CD8-positive, alpha-beta memory T cell (primary cell): ENCODE results near the gene CDK14. TPM values are rescaled to one million over a fixed set of nuclear protein-coding genes. Genes with fewer than 3 reads are reported as not detected.

ENCODE experiments used
- CTCF ChIA-PET: fragments of 350-600 bp; sonication (Branson Sonifier 250); formaldehyde crosslinking; loops from one replicate; lab custom pipeline; 2021; ENCODE audit warnings: antibody characterized with exemption; lab: Charles Lee
- POLR2A ChIA-PET: fragments of 350-600 bp; sonication (Branson Sonifier 250); formaldehyde crosslinking; loops from one replicate; lab custom pipeline; 2021; ENCODE audit warnings: antibody characterized with exemption; lab: Charles Lee
- DNase-seq, 5 donors: peaks; one replicate each; pipeline versions ENCODE4 v3.0.0 to v3.0.0-alpha.2; 2020 to 2022; ENCODE audit warnings: mixed read lengths in 1 of 5
- H3K27ac ChIP-seq: one replicate; pipeline ENCODE4 v1.7.0; 2013; ENCODE audit warnings: low read depth, mild to moderate bottlenecking, low read length, moderate library complexity
- H3K27me3 ChIP-seq: 2 replicates; pipeline ENCODE4 v1.7.0; 2013; ENCODE audit warnings: low read length, mild to moderate bottlenecking; ENCODE audit not compliant: insufficient read depth, poor library complexity, severe bottlenecking
- H3K36me3 ChIP-seq: 2 replicates; pipeline ENCODE4 v1.7.0; 2013; ENCODE audit warnings: mild to moderate bottlenecking, low read length, moderate library complexity; ENCODE audit not compliant: insufficient read depth
- H3K4me1 ChIP-seq: 2 replicates; pipeline ENCODE4 v1.7.0; 2013; ENCODE audit warnings: mild to moderate bottlenecking, low read length, moderate library complexity; ENCODE audit not compliant: insufficient read depth
- H3K4me3 ChIP-seq: 2 replicates; pipeline ENCODE4 v1.7.0; 2013; ENCODE audit warnings: mild to moderate bottlenecking, low read length
- H3K9me3 ChIP-seq: 2 replicates; pipeline ENCODE4 v1.7.0; 2013; ENCODE audit warnings: mild to moderate bottlenecking, low read length
- H3K27ac Mint-ChIP-seq, 8 donors: one replicate each; pipeline ENCODE4 v1.8.0; 2020 to 2021; ENCODE audit warnings: mixed read lengths in 8 of 8, mild to moderate bottlenecking in 6 of 8, inconsistent platforms in 3 of 8, moderate library complexity in 3 of 8
- H3K27me3 Mint-ChIP-seq, 2 donors: one replicate each; pipeline ENCODE4 v1.8.0; 2020 to 2021; ENCODE audit warnings: mixed read lengths in 2 of 2, mild to moderate bottlenecking in 1 of 2, moderate library complexity in 1 of 2
- H3K36me3 Mint-ChIP-seq, 3 donors: one replicate each; pipeline ENCODE4 v1.8.0; 2020 to 2021; ENCODE audit warnings: mixed read lengths in 3 of 3, inconsistent platforms in 1 of 3, mild to moderate bottlenecking in 1 of 3
- H3K4me1 Mint-ChIP-seq, 3 donors: one replicate each; pipeline ENCODE4 v1.8.0; 2020 to 2021; ENCODE audit warnings: mixed read lengths in 3 of 3, inconsistent platforms in 1 of 3, mild to moderate bottlenecking in 1 of 3
- H3K4me3 Mint-ChIP-seq, 7 donors: one replicate each; pipeline ENCODE4 v1.8.0; 2020 to 2021; ENCODE audit warnings: mixed read lengths in 7 of 7, mild to moderate bottlenecking in 6 of 7, moderate library complexity in 4 of 7, inconsistent platforms in 2 of 7
- H3K9me3 Mint-ChIP-seq, 5 donors: one replicate each; pipeline ENCODE4 v1.8.0; 2020 to 2022; ENCODE audit warnings: mixed read lengths in 5 of 5, mild to moderate bottlenecking in 3 of 5, moderate library complexity in 2 of 5, inconsistent platforms in 1 of 5
- polyA plus RNA-seq: library from polyadenylated mRNA; unstranded; fragments of 300-500 nt; fragmentation: Illumina TruSeq; gene quantifications from one replicate; pipeline ENCODE4 v1.2.3, GENCODE V29; 2021
- total RNA-seq, 2 experiments: library from RNA; stranded (reverse); gene quantifications; one replicate each; pipeline ENCODE4 v1.2.3, GENCODE V29; 2021

CDK14 gene
- total and polyA plus RNA-seq, 3 experiments from 2014 or later: 0.05 to 0.20 TPM; not detected in 1

- Histone ChIP-seq H3K36me3 (no peaks in the 10 kb centered on the region), H3K4me1 (no peaks in the 10 kb centered on the region), H3K4me3 (no peak overlapping the region), H3K27ac (no peak overlapping the region), H3K27me3 (no peaks in the 10 kb centered on the region), H3K9me3 (no peaks in the 10 kb centered on the region)
- no peak for DNase-seq
- no peaks in the 10 kb centered on the region for H3K4me1 Mint-ChIP-seq
- peaks cover 0 to 3% (median 3%) of the 10 kb centered on the region in 5 donors for H3K9me3 Mint-ChIP-seq
- no peaks in the 10 kb centered on the region for H3K36me3 Mint-ChIP-seq
- H3K27ac Mint-ChIP-seq: no peak overlapping the region
- POLR2A ChIA-PET: no interaction called here
- no peak overlapping the region for H3K4me3 Mint-ChIP-seq
- CTCF ChIA-PET: no interaction called here
- peaks cover 0 to 2% of the 10 kb centered on the region in 2 donors for H3K27me3 Mint-ChIP-seq
Measured at GRCh38 chr7:91206361-91206960, 610.3 kb downstream of the CDK14 start.

- Mint-ChIP-seq H3K27ac (no peak overlapping the region), H3K36me3 (no peaks in the 10 kb centered on the region), H3K9me3 (peaks cover 0 to 4% (median 0%) of the 10 kb centered on the region in 5 donors), H3K4me1 (no peaks in the 10 kb centered on the region), H3K27me3 (no peaks in the 10 kb centered on the region), H3K4me3 (no peak overlapping the region)
- H3K4me1 ChIP-seq: no peaks in the 10 kb centered on the region
- H3K27ac ChIP-seq: no peak overlapping the region
- no peak for DNase-seq
- CTCF ChIA-PET: no interaction called here
- no peaks in the 10 kb centered on the region for H3K9me3 ChIP-seq
- no peaks in the 10 kb centered on the region for H3K36me3 ChIP-seq
- H3K4me3 ChIP-seq: no peak overlapping the region
- no peaks in the 10 kb centered on the region for H3K27me3 ChIP-seq
- POLR2A ChIA-PET: no interaction called here
Measured at GRCh38 chr7:91212582-91212981, 616.5 kb downstream of the CDK14 start.

- no peak overlapping the region for H3K27ac ChIP-seq
- ChIA-PET CTCF (no interaction called here), POLR2A (no interaction called here)
- H3K4me3 Mint-ChIP-seq: no peak overlapping the region
- no peaks in the 10 kb centered on the region for H3K36me3 ChIP-seq
- H3K9me3 Mint-ChIP-seq: peaks cover 0 to 5% (median 0%) of the 10 kb centered on the region in 5 donors
- no peaks in the 10 kb centered on the region for H3K4me1 ChIP-seq
- no peaks in the 10 kb centered on the region for H3K27me3 ChIP-seq
- no peaks in the 10 kb centered on the region for H3K4me1 Mint-ChIP-seq
- no peaks in the 10 kb centered on the region for H3K36me3 Mint-ChIP-seq
- H3K27me3 Mint-ChIP-seq: peaks cover 0 to 1% of the 10 kb centered on the region in 2 donors
- no peak overlapping the region for H3K4me3 ChIP-seq
- no peak for DNase-seq
- no peak overlapping the region for H3K27ac Mint-ChIP-seq
- no peaks in the 10 kb centered on the region for H3K9me3 ChIP-seq
Measured at GRCh38 chr7:91226411-91226810, 630.3 kb downstream of the CDK14 start.

- H3K36me3 Mint-ChIP-seq: no peaks in the 10 kb centered on the region
- ChIA-PET CTCF (no interaction called here), POLR2A (no interaction called here)
- H3K4me1 ChIP-seq: no peaks in the 10 kb centered on the region
- no peaks in the 10 kb centered on the region for H3K27me3 ChIP-seq
- DNase-seq: no peak
- no peaks in the 10 kb centered on the region for H3K36me3 ChIP-seq
- H3K27ac ChIP-seq: no peak overlapping the region
- H3K4me3 Mint-ChIP-seq: no peak overlapping the region
- H3K9me3 Mint-ChIP-seq: peaks cover 0 to 8% (median 0%) of the 10 kb centered on the region in 5 donors
- H3K4me1 Mint-ChIP-seq: no peaks in the 10 kb centered on the region
- no peak overlapping the region for H3K4me3 ChIP-seq
- peaks cover 0 to 1% of the 10 kb centered on the region in 2 donors for H3K27me3 Mint-ChIP-seq
- no peak overlapping the region for H3K27ac Mint-ChIP-seq
- H3K9me3 ChIP-seq: no peaks in the 10 kb centered on the region
Measured at GRCh38 chr7:91228327-91228726, 632.2 kb downstream of the CDK14 start.

GRCh38 chr7:91228927-91229558 is 632.9 kb downstream of the CDK14 start:
- no peak for DNase-seq
- H3K27me3 Mint-ChIP-seq: peaks cover 0 to 1% of the 10 kb centered on the region in 2 donors
- no peak overlapping the region for H3K27ac Mint-ChIP-seq
- Histone ChIP-seq H3K4me3 (no peak overlapping the region), H3K4me1 (no peaks in the 10 kb centered on the region), H3K27me3 (no peaks in the 10 kb centered on the region), H3K9me3 (no peaks in the 10 kb centered on the region), H3K27ac (no peak overlapping the region), H3K36me3 (no peaks in the 10 kb centered on the region)
- peaks cover 0 to 8% (median 0%) of the 10 kb centered on the region in 5 donors for H3K9me3 Mint-ChIP-seq
- H3K4me3 Mint-ChIP-seq: no peak overlapping the region
- POLR2A ChIA-PET: no interaction called here
- no peaks in the 10 kb centered on the region for H3K36me3 Mint-ChIP-seq
- CTCF ChIA-PET: interaction anchor here (1.2 kb wide), 1 partner anchor 21 kb away, joined by 3 read pairs; no protein-coding TSS in a partner anchor
- H3K4me1 Mint-ChIP-seq: no peaks in the 10 kb centered on the region

GRCh38 chr7:91230100-91230499 is 634.0 kb downstream of the CDK14 start:
- no peak for DNase-seq
- CTCF ChIA-PET: no interaction called here
- POLR2A ChIA-PET: no interaction called here
- H3K27ac Mint-ChIP-seq: no peak overlapping the region
- H3K27me3 ChIP-seq: no peaks in the 10 kb centered on the region
- no peaks in the 10 kb centered on the region for H3K36me3 ChIP-seq
- no peak overlapping the region for H3K4me3 ChIP-seq
- H3K4me1 ChIP-seq: no peaks in the 10 kb centered on the region
- no peaks in the 10 kb centered on the region for H3K4me1 Mint-ChIP-seq
- H3K27me3 Mint-ChIP-seq: no peaks in the 10 kb centered on the region
- no peaks in the 10 kb centered on the region for H3K9me3 ChIP-seq
- peaks cover 0 to 4% (median 0%) of the 10 kb centered on the region in 5 donors for H3K9me3 Mint-ChIP-seq
- no peak overlapping the region for H3K27ac ChIP-seq
- no peak overlapping the region for H3K4me3 Mint-ChIP-seq
- H3K36me3 Mint-ChIP-seq: no peaks in the 10 kb centered on the region

- H3K4me1 Mint-ChIP-seq: no peaks in the 10 kb centered on the region
- Histone ChIP-seq H3K36me3 (no peaks in the 10 kb centered on the region), H3K9me3 (no peaks in the 10 kb centered on the region), H3K4me3 (no peak overlapping the region), H3K27ac (no peak overlapping the region), H3K4me1 (no peaks in the 10 kb centered on the region), H3K27me3 (no peaks in the 10 kb centered on the region)
- no peak overlapping the region for H3K27ac Mint-ChIP-seq
- H3K27me3 Mint-ChIP-seq: no peaks in the 10 kb centered on the region
- H3K4me3 Mint-ChIP-seq: no peak overlapping the region
- CTCF ChIA-PET: no interaction called here
- H3K9me3 Mint-ChIP-seq: peaks cover 0 to 4% (median 0%) of the 10 kb centered on the region in 5 donors
- H3K36me3 Mint-ChIP-seq: no peaks in the 10 kb centered on the region
- no peak for DNase-seq
- POLR2A ChIA-PET: no interaction called here
Measured at GRCh38 chr7:91230503-91230902, 634.4 kb downstream of the CDK14 start.

GRCh38 chr7:91233212-91233611 is 637.1 kb downstream of the CDK14 start:
- no peaks in the 10 kb centered on the region for H3K27me3 Mint-ChIP-seq
- no peaks in the 10 kb centered on the region for H3K4me1 Mint-ChIP-seq
- CTCF ChIA-PET: interaction anchor here (1.7 kb wide), 1 partner anchor 9 kb away, joined by 3 read pairs; no protein-coding TSS in a partner anchor
- no peaks in the 10 kb centered on the region for H3K4me1 ChIP-seq
- no peaks in the 10 kb centered on the region for H3K27me3 ChIP-seq
- no peaks in the 10 kb centered on the region for H3K36me3 ChIP-seq
- H3K9me3 Mint-ChIP-seq: peaks cover 0 to 4% (median 0%) of the 10 kb centered on the region in 5 donors
- H3K36me3 Mint-ChIP-seq: no peaks in the 10 kb centered on the region
- POLR2A ChIA-PET: no interaction called here
- DNase-seq: no peak
- H3K27ac Mint-ChIP-seq: no peak overlapping the region
- H3K27ac ChIP-seq: no peak overlapping the region
- H3K4me3 Mint-ChIP-seq: no peak overlapping the region
- no peaks in the 10 kb centered on the region for H3K9me3 ChIP-seq
- H3K4me3 ChIP-seq: no peak overlapping the region
